K562 (cell line): ENCODE results near the gene ZFPM1. TPM values are rescaled to one million over a fixed set of nuclear protein-coding genes. Genes with fewer than 3 reads are reported as not detected.
A peak's percentile ranks its signal among the peaks of the same experiment; 100 is the strongest.

ENCODE experiments used
- EGR1 ChIP-seq: fragments of 450-650 bp; conservative IDR thresholded peaks from 2 replicates; pipeline ENCODE4 v1.6.1; 2017; ENCODE audit warnings: mild to moderate bottlenecking
- HIVEP1 ChIP-seq: fragments of 250-450 bp; sonication (Bioruptor Pico); IDR thresholded peaks from 2 replicates; pipeline ENCODE4 v1.4.0; 2020; ENCODE audit warnings: mild to moderate bottlenecking
- HOMEZ ChIP-seq: fragments of 250-450 bp; sonication (Bioruptor Pico); IDR thresholded peaks from 2 replicates; pipeline ENCODE4 v1.4.0; 2020; ENCODE audit warnings: mild to moderate bottlenecking, moderate library complexity
- MCM7 ChIP-seq, 2 experiments: fragments of 450-650 bp; IDR thresholded peaks; 2 replicates each; pipeline ENCODE4 v1.6.1; 2016 to 2018
- NR2C1 ChIP-seq, 2 experiments: fragments of 450-650 bp; IDR thresholded peaks; 2 replicates each; pipeline ENCODE4 v1.6.1; 2017; ENCODE audit warnings: mild to moderate bottlenecking in 2 of 2, antibody characterized with exemption in 1 of 2, inconsistent platforms in 1 of 2, missing compliant biosample characterization in 1 of 2, missing genetic modification characterization in 1 of 2
- PCBP2 ChIP-seq: fragments of 200-400 bp; formaldehyde crosslinking; IDR thresholded peaks from 2 replicates; pipeline ENCODE4 v1.6.1; 2018; ENCODE audit warnings: low read length, low read depth, mild to moderate bottlenecking, moderate library complexity; ENCODE audit not compliant: poor library complexity, severe bottlenecking
- PHF20 ChIP-seq: fragments of 450-650 bp; IDR thresholded peaks from 2 replicates; pipeline ENCODE4 v1.6.1; 2018; ENCODE audit not compliant: partially characterized antibody
- POLR3G ChIP-seq: IDR thresholded peaks from 2 replicates; pipeline ENCODE4 v1.6.1; 2011; ENCODE audit not compliant: insufficient read length, insufficient replicate concordance; ENCODE audit errors: extremely low read depth
- RBFOX2 ChIP-seq: fragments of 200-400 bp; formaldehyde crosslinking; IDR thresholded peaks from 2 replicates; pipeline ENCODE4 v1.6.1; 2017; ENCODE audit warnings: low read depth, mild to moderate bottlenecking, low read length, moderate library complexity
- RBM25 ChIP-seq: fragments of 200-400 bp; formaldehyde crosslinking; IDR thresholded peaks from 2 replicates; pipeline ENCODE4 v1.6.1; 2018; ENCODE audit warnings: low read length, low read depth, moderate library complexity; ENCODE audit not compliant: severe bottlenecking
- SOX6 ChIP-seq: fragments of 450-650 bp; IDR thresholded peaks from 2 replicates; pipeline ENCODE4 v1.6.1; 2014; ENCODE audit warnings: mild to moderate bottlenecking
- TFAM ChIP-seq: fragments of 250-450 bp; sonication (Bioruptor Pico); conservative IDR thresholded peaks from 2 replicates; pipeline ENCODE4 v1.5.0; 2021; ENCODE audit warnings: mild to moderate bottlenecking, moderate library complexity
- THAP7 ChIP-seq: fragments of 250-450 bp; sonication (Bioruptor Pico); IDR thresholded peaks from 2 replicates; pipeline ENCODE4 v1.5.0; 2021
- ZC3H11A ChIP-seq: IDR thresholded peaks from 2 replicates; pipeline ENCODE4 v1.6.1; 2012; ENCODE audit warnings: low read depth, low read length, improper control_type of control experiment
- ZNF140 ChIP-seq: fragments of 250-450 bp; sonication (Bioruptor Pico); IDR thresholded peaks from 2 replicates; pipeline ENCODE4 v1.8.0; 2021; ENCODE audit warnings: moderate library complexity, mild to moderate bottlenecking, inconsistent platforms
- ZNF143 ChIP-seq: sonication (generic); formaldehyde crosslinking; IDR thresholded peaks from 2 replicates; pipeline ENCODE4 v1.9.0; 2022; ENCODE audit warnings: mild to moderate bottlenecking, missing genetic modification reagents
- ZNF239 ChIP-seq: fragments of 250-450 bp; sonication (Bioruptor Pico); IDR thresholded peaks from 2 replicates; pipeline ENCODE4 v1.4.0; 2020; ENCODE audit warnings: mild to moderate bottlenecking
- ZNF431 ChIP-seq: sonication (generic); formaldehyde crosslinking; IDR thresholded peaks from 2 replicates; pipeline ENCODE4 v1.8.0; 2022; ENCODE audit warnings: mild to moderate bottlenecking, missing genetic modification reagents
- ZSCAN29 ChIP-seq: fragments of 450-650 bp; IDR thresholded peaks from 2 replicates; pipeline ENCODE4 v1.6.1; 2017
- polyA plus RNA-seq, 8 experiments: library from polyadenylated mRNA; depleted of rRNA in 4 of 8; stranded (reverse) in 5 of 8; unstranded in 3 of 8; fragments of >200 nt; fragmentation: Nextera tagmentation in 2 of 8; fragmentation: Illumina TruSeq in 1 of 8; extraction: Ambion mirVana in 2 of 8; extraction: Trizol in 1 of 8; gene quantifications; 2 replicates each; pipeline versions ENCODE4 v1.2.1 to v1.2.3, GENCODE V29; 2011 to 2014; ENCODE audit warnings: inconsistent platforms in 1 of 8, missing spikeins in 1 of 8
- total RNA-seq, 7 experiments: library from RNA; depleted of rRNA in 6 of 7; stranded (reverse); fragments of >200 nt in 6 of 7; fragmentation: Illumina TruSeq in 2 of 7; extraction: Trizol in 2 of 7; gene quantifications; 2 replicates each; pipeline versions ENCODE4 v1.2.1 to v1.2.3, GENCODE V29; 2011 to 2021; ENCODE audit warnings: low replicate concordance in 1 of 7
- TF ChIP-seq, protein P1 (sequence below), 2 experiments: fragments of 450-650 bp in 1 of 2; IDR thresholded peaks; 2 replicates each; pipeline ENCODE4 v1.6.1; 2011 to 2017; ENCODE audit warnings: low read depth in 2 of 2, antibody characterized with exemption in 1 of 2, borderline replicate concordance in 1 of 2, low read length in 1 of 2, mild to moderate bottlenecking in 1 of 2, mixed read lengths in 1 of 2; ENCODE audit not compliant: control insufficient read depth in 1 of 2
- TF ChIP-seq, protein P2 (sequence below), 3 experiments: IDR thresholded peaks in 2 of 3; conservative IDR thresholded peaks in 1 of 3; 2 replicates each; pipeline ENCODE4 v1.5.1; 2011 to 2012; ENCODE audit warnings: low read length in 3 of 3, mild to moderate bottlenecking in 3 of 3, control low read depth in 2 of 3, improper control_type of control experiment in 1 of 3, inconsistent platforms in 1 of 3, low read depth in 1 of 3, mixed read lengths in 1 of 3, moderate library complexity in 1 of 3; ENCODE audit not compliant: insufficient read depth in 2 of 3

The ZFPM1 gene
- total and polyA plus RNA-seq, 9 of the 15 experiments (the other 6 are each of a cell fraction or from before 2014, with no cell fraction given) = 0.03 to 35.9 (median 1.4) TPM

GRCh38 chr16:88453611-88454522 lies 787 bp downstream of the ZFPM1 start (continued):
- TF ChIP-seq SOX6 (peak; percentile 13; the same call in 1 of the 2 replicates), PHF20 (no peak), ZNF431 (CRISPR knock-in tag) (no peak), ZNF239 (no peak), ZNF140 (CRISPR knock-in tag) (no peak), RBM25 (no peak), THAP7 (no peak), PCBP2 (no peak), ZSCAN29 (no peak), ZNF143 (CRISPR knock-in tag) (no peak), ZC3H11A (no peak), TFAM (no peak), NR2C1 (IDR thresholded peaks at IDR 0.05) (no peak), NR2C1 (tag; IDR thresholded peaks at IDR 0.05) (no peak), HOMEZ (CRISPR knock-in tag) (0 out of 2 replicates have a peak, but pooled peaks have one; percentile 23), EGR1 (peak; percentile 44; the same call in 1 of the 2 replicates), RBFOX2 (peak; percentile 74), HIVEP1 (no peak), POLR3G (no peak), MCM7 (IDR thresholded peaks at IDR 0.05) (no peak)
- TF ChIP-seq, protein P1, sequence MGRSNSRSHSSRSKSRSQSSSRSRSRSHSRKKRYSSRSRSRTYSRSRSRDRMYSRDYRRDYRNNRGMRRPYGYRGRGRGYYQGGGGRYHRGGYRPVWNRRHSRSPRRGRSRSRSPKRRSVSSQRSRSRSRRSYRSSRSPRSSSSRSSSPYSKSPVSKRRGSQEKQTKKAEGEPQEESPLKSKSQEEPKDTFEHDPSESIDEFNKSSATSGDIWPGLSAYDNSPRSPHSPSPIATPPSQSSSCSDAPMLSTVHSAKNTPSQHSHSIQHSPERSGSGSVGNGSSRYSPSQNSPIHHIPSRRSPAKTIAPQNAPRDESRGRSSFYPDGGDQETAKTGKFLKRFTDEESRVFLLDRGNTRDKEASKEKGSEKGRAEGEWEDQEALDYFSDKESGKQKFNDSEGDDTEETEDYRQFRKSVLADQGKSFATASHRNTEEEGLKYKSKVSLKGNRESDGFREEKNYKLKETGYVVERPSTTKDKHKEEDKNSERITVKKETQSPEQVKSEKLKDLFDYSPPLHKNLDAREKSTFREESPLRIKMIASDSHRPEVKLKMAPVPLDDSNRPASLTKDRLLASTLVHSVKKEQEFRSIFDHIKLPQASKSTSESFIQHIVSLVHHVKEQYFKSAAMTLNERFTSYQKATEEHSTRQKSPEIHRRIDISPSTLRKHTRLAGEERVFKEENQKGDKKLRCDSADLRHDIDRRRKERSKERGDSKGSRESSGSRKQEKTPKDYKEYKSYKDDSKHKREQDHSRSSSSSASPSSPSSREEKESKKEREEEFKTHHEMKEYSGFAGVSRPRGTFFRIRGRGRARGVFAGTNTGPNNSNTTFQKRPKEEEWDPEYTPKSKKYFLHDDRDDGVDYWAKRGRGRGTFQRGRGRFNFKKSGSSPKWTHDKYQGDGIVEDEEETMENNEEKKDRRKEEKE (IDR thresholded peaks at IDR 0.05; ENCODE audit: borderline replicate concordance in 1 of 2, control insufficient read depth in 1 of 2, low read depth in 2 of 2, low read length in 1 of 2) = no peak
- TF ChIP-seq, protein P2, sequence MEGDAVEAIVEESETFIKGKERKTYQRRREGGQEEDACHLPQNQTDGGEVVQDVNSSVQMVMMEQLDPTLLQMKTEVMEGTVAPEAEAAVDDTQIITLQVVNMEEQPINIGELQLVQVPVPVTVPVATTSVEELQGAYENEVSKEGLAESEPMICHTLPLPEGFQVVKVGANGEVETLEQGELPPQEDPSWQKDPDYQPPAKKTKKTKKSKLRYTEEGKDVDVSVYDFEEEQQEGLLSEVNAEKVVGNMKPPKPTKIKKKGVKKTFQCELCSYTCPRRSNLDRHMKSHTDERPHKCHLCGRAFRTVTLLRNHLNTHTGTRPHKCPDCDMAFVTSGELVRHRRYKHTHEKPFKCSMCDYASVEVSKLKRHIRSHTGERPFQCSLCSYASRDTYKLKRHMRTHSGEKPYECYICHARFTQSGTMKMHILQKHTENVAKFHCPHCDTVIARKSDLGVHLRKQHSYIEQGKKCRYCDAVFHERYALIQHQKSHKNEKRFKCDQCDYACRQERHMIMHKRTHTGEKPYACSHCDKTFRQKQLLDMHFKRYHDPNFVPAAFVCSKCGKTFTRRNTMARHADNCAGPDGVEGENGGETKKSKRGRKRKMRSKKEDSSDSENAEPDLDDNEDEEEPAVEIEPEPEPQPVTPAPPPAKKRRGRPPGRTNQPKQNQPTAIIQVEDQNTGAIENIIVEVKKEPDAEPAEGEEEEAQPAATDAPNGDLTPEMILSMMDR (IDR thresholded peaks at IDR 0.05 in 2 of 3, conservative IDR thresholded peaks at IDR 0.05 in 1 of 3; ENCODE audit: insufficient read depth in 2 of 3, low read depth in 1 of 3, low read length in 3 of 3) = no peak
